Panc1 (cell line): Measurements from ENCODE around the gene ARFIP2. TPM values are rescaled to one million over a fixed set of nuclear protein-coding genes. Genes with fewer than 3 reads are reported as not detected.

Experiments
- ATAC-seq: fragments of 200-7000 bp; cut with Tn5 transposase; 2 replicates; pipeline ENCODE4 v1.9.1; 2020; ENCODE audit warnings: mild to moderate bottlenecking, moderate library complexity
- BruUV-seq: library from RNA; stranded (reverse); fragments of 400-500 nt; replicated peaks from 2 replicates; lab custom pipeline; 2021; lab: Mats Ljungman, UMichigan
- CTCF ChIA-PET: fragments of 300-600 bp; sonication (Branson Sonifier 250); formaldehyde crosslinking; loops from one replicate; lab custom pipeline; 2022; ENCODE audit warnings: antibody characterized with exemption; lab: Charles Lee
- POLR2A ChIA-PET: fragments of 300-600 bp; sonication (Branson Sonifier 250); formaldehyde crosslinking; loops from one replicate; lab custom pipeline; 2022; ENCODE audit warnings: antibody characterized with exemption; lab: Charles Lee
- DNase-seq: peaks from one replicate; pipeline ENCODE4 v3.0.0-alpha.2; 2010; ENCODE audit warnings: low read depth, low spot score
- H3K27ac ChIP-seq: 2 replicates; pipeline ENCODE4 v1.5.1; 2011; ENCODE audit warnings: mild to moderate bottlenecking, low read length, inconsistent platforms
- H3K27me3 ChIP-seq: fragments of 200-500 bp; sonication (Bioruptor generic); 2 replicates; pipeline ENCODE4 v1.6.0; 2014; ENCODE audit warnings: low read length, inconsistent platforms; ENCODE audit not compliant: control insufficient read depth, insufficient read depth
- H3K36me3 ChIP-seq: fragments of 200-500 bp; sonication (Bioruptor generic); 2 replicates; pipeline ENCODE4 v1.5.1; 2014; ENCODE audit warnings: inconsistent platforms, mild to moderate bottlenecking, low read length, moderate library complexity; ENCODE audit not compliant: control insufficient read depth, insufficient read depth
- H3K4me1 ChIP-seq: 2 replicates; pipeline ENCODE4 v1.5.1; 2011; ENCODE audit warnings: inconsistent platforms, mild to moderate bottlenecking, low read length, moderate library complexity; ENCODE audit not compliant: control insufficient read depth, insufficient read depth
- H3K4me3 ChIP-seq, 2 experiments: 2 replicates each; pipeline ENCODE4 v1.5.1; 2011 to 2012; ENCODE audit warnings: low read depth in 2 of 2, low read length in 2 of 2, mild to moderate bottlenecking in 2 of 2, inconsistent platforms in 1 of 2, moderate library complexity in 1 of 2
- H3K9me3 ChIP-seq: fragments of 200-500 bp; sonication (Bioruptor generic); 2 replicates; pipeline ENCODE4 v1.5.1; 2014; ENCODE audit warnings: low read depth, mild to moderate bottlenecking, inconsistent platforms, low read length, moderate library complexity; ENCODE audit not compliant: control insufficient read depth, insufficient read depth
- POLR2AphosphoS5 ChIP-seq: IDR thresholded peaks from 2 replicates; pipeline ENCODE4 v1.6.1; 2012; ENCODE audit warnings: mild to moderate bottlenecking, low read depth, low read length, moderate library complexity
- REST ChIP-seq, 2 experiments: IDR thresholded peaks; 2 replicates each; pipeline ENCODE4 v1.6.1; 2011 to 2012; ENCODE audit warnings: low read depth in 2 of 2, control low read depth in 1 of 2, low read length in 1 of 2, mild to moderate bottlenecking in 1 of 2, moderate library complexity in 1 of 2; ENCODE audit not compliant: insufficient read depth in 1 of 2
- SIN3A ChIP-seq: IDR thresholded peaks from 2 replicates; pipeline ENCODE4 v1.6.1; 2012; ENCODE audit warnings: low read depth, mild to moderate bottlenecking, low read length, moderate library complexity, borderline replicate concordance; ENCODE audit not compliant: insufficient read depth
- TCF7L2 ChIP-seq: IDR thresholded peaks from 2 replicates; pipeline ENCODE4 v1.6.1; 2011; ENCODE audit warnings: mild to moderate bottlenecking, low read depth, low read length, inconsistent platforms
- in situ Hi-C: cut with HindIII; loops from 2 replicates; pipeline ENCODE4 v1.10.0; 2016; ENCODE audit warnings: low sequenced_read_pairs, low pct_unique_long_range_greater_than_20kb
- intact Hi-C: fragments of 100-400 bp; cut with micrococcal nuclease; formaldehyde crosslinking; loops from one replicate; pipeline ENCODE4 v1.10.0; 2022; ENCODE audit not compliant: unreplicated experiment
- total RNA-seq: library from RNA; stranded (reverse); gene quantifications from one replicate; pipeline ENCODE4 v1.2.1, GENCODE V29; 2021; ENCODE audit not compliant: unreplicated experiment
- TF ChIP-seq, protein P1 (sequence below): fragments of 450-650 bp; IDR thresholded peaks from 2 replicates; pipeline ENCODE4 v1.5.1; 2017; ENCODE audit warnings: mild to moderate bottlenecking

The ARFIP2 gene
- total RNA-seq, 1 experiment from 2014 or later = 116 TPM

DNA sequence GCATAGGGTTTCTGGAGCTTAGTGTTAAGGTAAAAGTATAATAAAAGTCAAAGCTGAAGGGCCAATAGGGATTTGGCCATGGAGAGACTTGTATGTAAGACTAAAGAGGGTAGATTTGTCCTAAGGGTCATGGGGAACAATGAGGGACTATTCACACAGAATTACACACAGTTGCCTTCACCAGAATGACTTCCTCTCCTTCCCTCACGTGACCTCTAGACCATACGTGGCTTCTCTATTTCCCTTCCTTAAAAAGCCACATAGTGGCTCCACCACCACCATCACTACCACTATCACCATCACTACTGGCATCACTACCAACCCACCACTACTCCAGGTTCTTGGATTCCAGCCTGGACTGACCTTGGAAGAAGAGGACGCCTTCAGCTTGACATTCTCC is 43.1 kb downstream of the ARFIP2 start:
- H3K36me3 ChIP-seq = no peaks in the 10 kb centered on the region
- no TSS peak for BruUV-seq
- ChIA-PET POLR2A (no interaction called here), CTCF (interaction anchor here (0.8 kb wide), 2 partner anchors 59 to 67 kb away, joined by 3 to 8 read pairs; no protein-coding TSS in a partner anchor)
- no peaks in the 10 kb centered on the region for H3K9me3 ChIP-seq
- no peak for ATAC-seq
- intact Hi-C loops (no loop called here), in situ Hi-C loops (no loop called here)
- H3K27me3 ChIP-seq = no peaks in the 10 kb centered on the region
- no peak overlapping the region for H3K4me3 ChIP-seq
- no peaks in the 10 kb centered on the region for H3K4me1 ChIP-seq
- TF ChIP-seq TCF7L2 (no peak), REST (IDR thresholded peaks at IDR 0.05; ENCODE audit: insufficient read depth in 1 of 2, low read depth in 2 of 2, low read length in 1 of 2) (no peak), POLR2AphosphoS5 (no peak), SIN3A (no peak)
- TF ChIP-seq, protein P1, sequence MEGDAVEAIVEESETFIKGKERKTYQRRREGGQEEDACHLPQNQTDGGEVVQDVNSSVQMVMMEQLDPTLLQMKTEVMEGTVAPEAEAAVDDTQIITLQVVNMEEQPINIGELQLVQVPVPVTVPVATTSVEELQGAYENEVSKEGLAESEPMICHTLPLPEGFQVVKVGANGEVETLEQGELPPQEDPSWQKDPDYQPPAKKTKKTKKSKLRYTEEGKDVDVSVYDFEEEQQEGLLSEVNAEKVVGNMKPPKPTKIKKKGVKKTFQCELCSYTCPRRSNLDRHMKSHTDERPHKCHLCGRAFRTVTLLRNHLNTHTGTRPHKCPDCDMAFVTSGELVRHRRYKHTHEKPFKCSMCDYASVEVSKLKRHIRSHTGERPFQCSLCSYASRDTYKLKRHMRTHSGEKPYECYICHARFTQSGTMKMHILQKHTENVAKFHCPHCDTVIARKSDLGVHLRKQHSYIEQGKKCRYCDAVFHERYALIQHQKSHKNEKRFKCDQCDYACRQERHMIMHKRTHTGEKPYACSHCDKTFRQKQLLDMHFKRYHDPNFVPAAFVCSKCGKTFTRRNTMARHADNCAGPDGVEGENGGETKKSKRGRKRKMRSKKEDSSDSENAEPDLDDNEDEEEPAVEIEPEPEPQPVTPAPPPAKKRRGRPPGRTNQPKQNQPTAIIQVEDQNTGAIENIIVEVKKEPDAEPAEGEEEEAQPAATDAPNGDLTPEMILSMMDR = no peak
- H3K27ac ChIP-seq = no peak overlapping the region
- DNase-seq = no peak

DNA sequence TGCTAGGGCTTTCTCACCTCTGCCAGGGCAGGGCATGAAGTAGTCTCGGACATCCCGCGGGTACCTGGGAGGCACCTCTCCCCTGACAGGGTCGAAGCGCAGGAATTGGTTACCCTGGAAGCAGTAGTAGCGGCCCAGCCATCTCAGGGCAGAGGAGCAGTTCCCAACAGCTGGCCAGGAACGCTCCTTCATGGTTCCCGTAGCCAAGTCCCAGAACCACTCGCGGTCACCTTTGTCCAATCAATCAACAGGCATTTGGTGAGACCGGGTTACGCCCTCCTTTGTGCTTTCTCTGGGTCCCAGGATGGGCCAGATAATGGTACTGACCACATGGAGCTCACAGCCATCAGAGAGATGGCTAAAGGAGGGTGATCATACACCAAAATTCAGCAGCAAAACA is 43.7 kb downstream of the ARFIP2 start:
- no TSS peak for BruUV-seq
- no peak for ATAC-seq
- H3K4me1 ChIP-seq = no peaks in the 10 kb centered on the region
- intact Hi-C loops (no loop called here), in situ Hi-C loops (no loop called here)
- no peak for DNase-seq
- no peak overlapping the region for H3K27ac ChIP-seq
- ChIA-PET POLR2A (no interaction called here), CTCF (interaction anchor here (0.8 kb wide), 1 partner anchor 68 kb away, joined by 3 read pairs; no protein-coding TSS in a partner anchor)
- no peaks in the 10 kb centered on the region for H3K9me3 ChIP-seq
- H3K4me3 ChIP-seq = no peak overlapping the region
- H3K27me3 ChIP-seq = no peaks in the 10 kb centered on the region
- TF ChIP-seq TCF7L2 = no peak
- TF ChIP-seq, protein P1 = no peak
- no peak for TF ChIP-seq REST (IDR thresholded peaks at IDR 0.05; ENCODE audit: insufficient read depth in 1 of 2, low read depth in 2 of 2, low read length in 1 of 2)
- no peak for TF ChIP-seq POLR2AphosphoS5
- TF ChIP-seq SIN3A = no peak
- no peaks in the 10 kb centered on the region for H3K36me3 ChIP-seq
